Sciatic nerve (tissue), 2 donors: ENCODE results near the gene AP4E1. TPM values are rescaled to one million over a fixed set of nuclear protein-coding genes. Genes with fewer than 3 reads are reported as not detected.
"Not testable (repeated sequence)": the region's sequence is repeated elsewhere in the genome, so short reads cannot be mapped to it uniquely, and the experiment has no call there.

ENCODE experiments used
- ATAC-seq: fragments of 200-7000 bp; cut with Tn5 transposase; one replicate; pipeline ENCODE4 v1.9.1; 2020; ENCODE audit warnings: mild to moderate bottlenecking, moderate library complexity
- DNase-seq: peaks from one replicate; pipeline ENCODE4 v3.0.0-alpha.2; 2020; ENCODE audit warnings: low spot score
- intact Hi-C: fragments of 100-400 bp; cut with DNase I; formaldehyde crosslinking; loops from one replicate; pipeline ENCODE4 v1.14.2; 2022
- total RNA-seq: library from RNA; stranded (reverse); fragmentation: NEBNext Ultra II Directional; extraction: Animal tissue kit (Norgen Biotek cat#: 25700); gene quantifications from one replicate; pipeline ENCODE4 v1.2.1, GENCODE V29; 2021
- donor health status: DM: no; HTN: no; CAD: no.
- donor health status: DM: no; HTN: no; CAD: no.

The AP4E1 gene
- total RNA-seq, 1 donor from 2014 or later: 11.9 TPM

DNA sequence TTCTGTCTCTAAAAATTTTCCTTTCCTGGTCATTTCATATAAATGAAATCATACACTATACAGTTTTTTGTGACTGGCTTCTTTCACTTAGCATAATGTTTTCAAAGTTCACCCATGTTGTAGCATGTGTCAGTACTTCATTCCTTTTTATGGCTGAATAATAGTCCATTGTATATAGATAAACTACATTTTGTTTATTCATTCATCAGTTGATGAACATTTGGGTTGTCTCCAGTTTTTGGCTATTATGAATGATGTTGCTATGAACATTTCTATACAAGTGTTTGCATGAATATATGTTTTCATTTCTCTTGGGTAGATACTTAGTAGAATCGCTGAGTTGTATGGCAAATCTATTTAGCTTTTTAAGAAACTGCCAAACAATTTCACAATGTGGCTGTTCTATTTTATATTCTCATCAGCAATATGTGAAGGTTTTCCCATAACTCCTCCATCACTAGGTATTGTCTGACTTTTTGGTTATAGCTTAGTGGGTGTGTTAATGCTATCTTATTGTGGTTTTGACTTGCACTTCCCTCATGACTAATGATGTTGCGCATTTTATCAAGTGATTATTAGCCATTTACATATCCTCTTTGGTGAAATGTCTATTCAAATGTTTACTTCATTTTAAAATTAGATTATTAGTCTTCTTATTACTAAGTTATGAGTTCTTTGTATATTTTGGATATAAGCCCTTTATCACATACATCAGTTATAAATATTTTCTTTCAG lies 21.7 kb upstream of the AP4E1 start:
- intact Hi-C loops: no loop called here
- DNase-seq (no peak), ATAC-seq (no peak)

DNA sequence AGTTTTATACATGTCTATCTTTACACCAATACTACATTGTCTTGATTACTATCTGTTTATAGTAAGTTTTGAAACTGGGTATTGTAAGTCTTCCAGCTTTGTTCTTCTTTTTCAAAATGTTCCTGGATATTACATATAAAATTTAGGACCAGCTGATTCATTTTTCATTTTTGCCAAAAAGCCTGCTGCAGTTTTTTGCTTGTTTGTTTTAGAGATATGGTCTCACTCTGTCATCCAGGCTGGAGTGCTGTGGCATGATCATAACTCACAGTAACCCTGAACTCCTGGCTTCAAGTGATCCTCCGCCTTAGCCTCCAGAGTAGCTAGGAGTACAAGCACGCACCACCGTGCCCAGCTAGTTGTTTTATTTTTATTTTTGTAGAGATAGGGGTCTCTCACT lies 20.4 kb upstream of the AP4E1 start:
- ATAC-seq (no peak), DNase-seq (no peak)
- intact Hi-C loops: no loop called here

DNA sequence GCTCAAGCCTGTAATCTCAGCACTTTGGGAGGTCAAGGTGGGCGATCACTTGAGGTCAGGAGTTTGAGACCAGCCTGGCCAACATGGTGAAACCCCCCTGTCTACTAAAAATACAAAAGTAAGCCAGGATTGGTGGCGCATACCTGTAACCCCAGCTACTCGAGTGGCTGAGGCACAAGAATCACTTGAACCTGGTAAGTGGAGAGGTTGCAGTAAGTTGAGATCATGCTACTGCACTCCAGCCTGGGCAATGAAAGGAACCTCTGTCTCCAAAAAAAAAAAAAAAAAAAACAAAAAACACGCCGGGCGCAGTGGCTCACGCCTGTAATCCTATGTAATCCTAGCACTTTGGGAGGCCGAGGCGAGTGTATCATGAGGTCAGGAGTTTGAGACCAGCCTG lies 18.9 kb upstream of the AP4E1 start:
- DNase-seq (no peak), ATAC-seq (no peak)
- intact Hi-C loops: no loop called here

DNA sequence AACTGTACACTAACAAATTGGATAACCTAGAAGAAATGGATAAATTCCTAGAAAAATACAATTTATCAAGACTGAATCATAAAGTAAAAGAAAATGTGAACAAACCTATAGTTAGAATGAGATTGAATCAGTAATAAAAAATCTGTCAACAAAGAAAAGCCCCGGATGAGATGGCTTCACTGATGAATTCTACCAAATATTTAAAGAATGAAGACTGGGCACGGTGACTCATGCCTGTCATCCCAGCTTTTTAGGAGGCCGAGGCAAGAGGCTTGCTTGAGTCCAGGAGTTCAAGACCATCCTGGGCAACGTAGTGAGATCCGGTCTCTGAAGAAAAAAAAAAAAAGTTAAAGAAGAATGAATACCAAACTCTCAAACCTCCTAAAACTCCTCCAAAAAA lies 17.7 kb upstream of the AP4E1 start:
- intact Hi-C loops: no loop called here
- ATAC-seq (no peak), DNase-seq (no peak)

DNA sequence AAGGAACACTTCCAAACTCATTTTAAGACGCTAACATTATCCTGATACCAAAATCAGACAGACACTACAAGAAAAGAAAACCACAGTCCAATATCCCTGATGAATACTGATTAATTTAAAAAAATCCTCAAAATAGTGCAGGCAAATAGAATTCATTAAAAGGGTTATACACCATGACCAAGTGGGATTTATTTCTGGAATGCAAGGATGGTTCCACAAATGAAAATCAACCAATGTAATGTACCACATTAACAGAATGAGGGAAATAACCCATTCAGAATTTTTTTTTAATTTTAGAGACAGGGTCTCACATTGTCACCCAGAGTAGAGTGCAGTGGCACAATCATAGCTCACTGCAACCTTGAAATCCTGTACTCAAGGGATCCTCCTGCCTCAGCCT lies 17.3 kb upstream of the AP4E1 start:
- ATAC-seq (no peak), DNase-seq (no peak)
- intact Hi-C loops: no loop called here

DNA sequence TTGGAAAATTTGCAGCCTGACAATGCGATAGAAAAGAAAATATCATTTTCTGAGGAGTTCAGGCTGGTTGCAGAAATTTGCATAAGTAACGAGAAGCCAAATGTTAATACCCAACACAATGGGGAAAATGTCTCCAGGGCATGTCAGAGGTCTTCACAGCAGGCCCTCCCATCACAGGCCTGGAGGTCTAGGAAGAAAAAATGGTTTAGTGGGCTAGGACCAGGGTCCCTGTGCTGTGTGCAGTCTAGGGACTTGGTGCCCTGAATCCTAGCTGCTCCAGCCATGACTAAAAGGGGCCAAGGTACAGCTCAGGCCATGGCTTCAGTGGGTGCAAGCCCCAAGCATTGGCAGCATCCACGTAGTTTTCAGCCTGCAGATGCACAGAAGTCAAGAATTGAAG lies 14.5 kb upstream of the AP4E1 start:
- ATAC-seq (no peak), DNase-seq (no peak)
- intact Hi-C loops: no loop called here

DNA sequence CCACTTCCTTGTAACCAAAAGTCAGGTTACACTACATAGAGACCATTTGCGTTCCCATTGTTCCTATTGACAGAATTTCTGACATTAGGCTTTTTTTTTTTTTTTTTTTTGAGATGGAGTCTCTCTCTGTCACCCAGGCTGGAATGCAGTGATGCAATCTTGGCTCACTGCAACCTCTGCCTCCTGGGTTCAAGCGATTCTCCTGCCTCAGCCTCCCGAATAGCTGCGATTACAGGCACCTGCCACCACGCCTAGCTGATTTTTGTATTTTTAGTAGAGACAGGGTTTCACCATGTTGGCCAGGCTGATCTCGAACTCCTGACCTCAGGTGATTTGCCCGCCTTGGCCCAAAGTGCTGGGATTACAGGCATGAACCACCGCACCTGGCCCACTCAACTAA lies 7.1 kb upstream of the AP4E1 start:
- not testable (repeated sequence) for ATAC-seq, DNase-seq
- intact Hi-C loops: loop anchor here (10.0 kb wide), 1 partner anchor 227 kb away; no protein-coding TSS in a partner anchor

DNA sequence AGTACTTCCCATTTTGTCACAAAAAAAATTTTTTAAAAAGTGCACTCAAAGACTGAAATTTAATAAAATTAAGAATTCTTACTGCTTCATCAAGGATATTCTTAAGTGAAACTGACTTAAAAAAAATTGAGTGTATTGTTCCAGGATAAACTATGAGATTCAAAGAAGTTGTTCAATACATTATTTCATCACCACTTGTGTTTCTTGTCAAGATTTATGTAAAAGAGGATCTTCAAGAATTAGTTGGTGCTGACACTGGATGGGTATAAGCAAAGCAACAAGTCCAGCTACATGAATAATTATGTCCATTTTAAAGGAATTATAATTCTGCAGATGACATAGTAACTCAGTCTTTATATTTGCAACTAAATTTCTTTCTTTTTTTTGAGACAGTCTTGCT lies 4.3 kb upstream of the AP4E1 start:
- intact Hi-C loops: loop anchor here (10.0 kb wide), 1 partner anchor 229 kb away; no protein-coding TSS in a partner anchor
- ATAC-seq: no peak
- no peak for DNase-seq

DNA sequence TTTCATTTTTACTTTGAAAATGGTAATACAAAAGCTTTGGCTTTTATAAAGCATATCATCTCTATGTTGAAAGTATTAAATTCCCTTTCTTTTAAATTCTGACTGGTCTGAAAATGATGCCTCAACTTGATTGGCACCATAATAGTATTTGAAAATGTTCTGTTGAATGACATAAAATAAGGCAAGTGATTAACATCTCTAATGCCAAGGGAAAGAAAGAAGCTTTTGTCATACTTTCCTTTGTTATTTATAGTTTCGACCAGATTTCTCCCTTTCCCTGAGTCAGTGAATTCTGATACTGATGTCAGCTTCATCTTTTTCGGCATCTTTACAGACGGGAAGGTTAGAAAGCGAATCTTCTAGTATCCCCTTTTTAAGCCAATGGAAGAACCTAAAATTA lies 3.4 kb upstream of the AP4E1 start:
- no peak for DNase-seq
- intact Hi-C loops: loop anchor here (10.0 kb wide), 1 partner anchor 230 kb away; no protein-coding TSS in a partner anchor
- no peak for ATAC-seq

DNA sequence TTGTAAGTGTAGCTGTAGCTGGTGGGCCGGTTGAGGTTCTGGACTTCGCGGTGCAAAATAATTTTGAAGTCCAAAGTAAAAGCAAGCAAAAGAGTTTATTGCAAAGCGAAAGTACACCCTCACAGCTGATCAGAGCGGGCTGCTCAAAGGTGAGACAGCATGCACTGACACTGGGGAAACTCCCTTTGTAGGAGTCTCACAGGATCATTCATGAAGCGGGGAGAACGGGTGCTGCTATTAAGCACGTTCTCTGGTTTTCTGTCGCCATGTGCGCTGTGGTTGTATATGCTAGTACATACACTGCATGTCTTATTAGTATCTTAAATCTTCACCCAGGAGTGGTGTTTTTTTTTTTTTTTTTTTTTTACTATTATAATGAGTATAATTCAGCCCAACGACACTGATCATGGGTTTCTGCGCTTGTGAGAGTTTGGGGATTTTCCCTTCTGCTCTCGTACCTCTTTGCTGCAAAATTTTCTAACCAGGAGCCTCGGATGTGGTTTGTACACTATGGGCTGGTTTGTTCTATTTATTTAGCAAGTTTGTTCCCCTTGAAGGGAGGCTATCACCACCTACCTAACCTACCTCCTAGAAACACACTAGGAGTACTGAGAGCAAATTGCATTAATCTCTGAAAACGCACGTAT lies 1.4 kb upstream of the AP4E1 start:
- ATAC-seq (no peak), DNase-seq (no peak)
- intact Hi-C loops: loop anchor here (10.0 kb wide), 1 partner anchor 232 kb away; no protein-coding TSS in a partner anchor

DNA sequence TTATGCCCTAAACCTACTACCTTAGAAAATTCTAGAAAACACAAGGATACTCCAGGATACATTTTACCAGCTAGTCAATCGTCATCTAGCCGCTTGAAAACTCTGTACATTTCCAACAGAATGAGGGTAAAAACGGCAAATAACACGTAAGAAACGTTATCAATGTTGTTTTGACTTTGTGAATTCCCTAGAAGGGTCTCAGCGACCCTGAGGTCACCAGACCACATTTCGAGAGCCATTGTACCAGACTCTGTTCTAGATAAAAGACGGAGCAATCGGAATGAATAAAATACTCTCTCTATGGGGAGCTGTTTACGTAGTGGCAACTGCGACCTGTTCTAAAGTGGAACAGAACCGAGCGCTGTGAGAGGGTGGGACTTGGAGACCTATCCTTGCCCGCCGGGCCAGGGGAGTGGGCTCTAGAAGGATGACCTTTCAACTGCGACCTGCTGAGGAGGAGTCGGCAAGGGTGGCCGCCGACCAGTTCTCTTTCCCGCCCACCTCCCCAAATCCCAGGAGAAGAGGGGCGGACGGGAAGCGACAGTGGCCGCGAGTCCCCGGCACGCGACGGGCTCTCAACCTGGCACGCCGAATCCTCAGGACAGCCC lies 778 bp upstream of the AP4E1 start:
- DNase-seq (no peak), ATAC-seq (peak; percentile 56)
- intact Hi-C loops: loop anchor here (10.0 kb wide), 1 partner anchor 233 kb away; no protein-coding TSS in a partner anchor

DNA sequence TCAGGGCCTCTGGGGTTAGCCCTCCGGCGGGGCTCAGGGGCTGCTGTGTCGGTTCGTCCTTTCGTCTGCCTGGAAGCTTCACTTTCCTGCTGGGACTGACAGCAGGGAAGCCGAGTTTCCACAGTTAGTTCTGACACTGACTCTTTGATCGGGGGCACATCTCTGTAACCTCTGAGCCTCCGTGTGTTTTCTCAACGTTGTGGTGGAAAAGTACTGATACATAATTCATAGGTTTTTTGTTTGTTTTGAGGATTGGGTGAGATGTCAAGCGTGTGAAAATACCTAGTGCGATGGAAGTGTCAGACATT lies 481 bp downstream of the AP4E1 start:
- ATAC-seq (no peak), DNase-seq (no peak)
- intact Hi-C loops: loop anchor here (10.0 kb wide), 1 partner anchor 234 kb away; no protein-coding TSS in a partner anchor

DNA sequence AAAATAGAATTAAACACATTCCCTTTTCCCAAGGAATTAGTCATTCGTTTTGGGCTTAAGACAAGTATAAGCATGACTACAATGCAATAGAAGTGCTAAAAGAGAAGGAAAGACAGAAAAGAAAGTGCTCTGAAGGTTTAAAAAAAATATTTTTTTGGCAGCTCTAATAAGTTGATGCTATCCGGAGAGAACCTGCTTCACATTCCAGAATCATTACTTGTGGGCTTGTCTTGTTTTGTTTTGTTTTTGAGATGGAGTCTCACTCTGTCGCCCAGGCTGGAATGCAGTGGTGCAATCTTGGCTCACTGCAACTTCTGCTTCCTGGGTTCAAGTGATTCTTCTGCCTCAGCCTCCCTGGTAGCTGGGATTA lies 1.9 kb downstream of the AP4E1 start:
- intact Hi-C loops, DNase-seq: not testable (repeated sequence)
- peak; percentile 19 for ATAC-seq

DNA sequence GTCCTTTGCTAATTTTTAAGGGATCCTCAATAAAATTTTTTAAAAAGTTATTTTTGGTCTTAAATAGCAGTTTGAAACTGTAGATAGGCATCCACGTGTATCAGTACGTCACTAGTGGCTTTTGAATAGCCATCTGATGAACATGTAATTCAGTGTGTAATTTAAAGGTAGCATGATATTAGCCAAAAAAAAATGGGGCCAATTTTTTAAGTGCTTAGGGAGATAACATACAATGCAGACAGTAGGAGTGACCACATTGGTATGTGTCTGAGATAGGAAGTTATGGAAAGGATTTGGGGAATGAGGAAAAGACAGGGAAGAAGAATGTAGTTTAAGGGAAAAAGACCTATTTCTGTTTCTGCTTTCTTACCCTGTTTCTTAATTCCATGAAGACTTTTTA lies 2.5 kb downstream of the AP4E1 start:
- ATAC-seq (no peak), DNase-seq (no peak)
- intact Hi-C loops: no loop called here

DNA sequence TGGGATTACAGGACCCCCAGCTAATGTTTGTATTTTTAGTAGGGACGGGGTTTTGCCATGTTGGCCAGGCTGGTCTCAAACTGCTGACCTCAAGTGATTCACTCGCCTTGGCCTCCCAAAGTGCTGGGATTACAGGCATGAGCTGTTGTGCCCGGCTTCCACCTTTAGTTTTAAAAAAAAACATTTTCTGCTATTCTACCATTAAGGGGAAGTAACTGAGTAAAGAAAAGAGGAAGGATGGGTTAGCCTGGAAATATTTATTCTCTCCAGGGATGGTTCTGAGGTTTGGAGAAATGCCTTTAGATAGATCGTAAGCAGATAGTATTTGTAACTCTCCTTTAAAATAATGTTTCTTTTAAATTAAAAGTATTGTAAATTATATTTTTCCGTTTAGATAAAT lies 3.1 kb downstream of the AP4E1 start:
- intact Hi-C loops: no loop called here
- no peak for ATAC-seq
- no peak for DNase-seq

DNA sequence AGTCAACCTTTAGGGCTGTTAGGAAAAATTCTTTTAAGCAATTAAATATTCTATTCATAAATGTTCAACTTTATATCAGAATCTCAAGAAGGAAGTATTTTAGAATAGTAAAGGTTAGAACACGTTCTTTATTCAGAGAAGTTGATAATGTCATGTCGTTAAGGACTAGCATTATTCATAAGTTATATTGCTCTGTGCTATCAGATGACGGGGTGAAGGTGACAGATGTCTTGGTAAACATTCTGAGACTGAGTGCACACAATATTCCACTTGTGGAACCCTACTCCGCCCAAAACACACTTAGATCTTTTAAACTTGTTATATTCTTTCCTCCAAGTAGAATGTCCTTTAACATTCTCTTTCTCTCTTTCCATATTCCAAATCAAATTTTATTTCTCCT lies 7.9 kb downstream of the AP4E1 start:
- ATAC-seq: no peak
- no peak for DNase-seq
- intact Hi-C loops: no loop called here

DNA sequence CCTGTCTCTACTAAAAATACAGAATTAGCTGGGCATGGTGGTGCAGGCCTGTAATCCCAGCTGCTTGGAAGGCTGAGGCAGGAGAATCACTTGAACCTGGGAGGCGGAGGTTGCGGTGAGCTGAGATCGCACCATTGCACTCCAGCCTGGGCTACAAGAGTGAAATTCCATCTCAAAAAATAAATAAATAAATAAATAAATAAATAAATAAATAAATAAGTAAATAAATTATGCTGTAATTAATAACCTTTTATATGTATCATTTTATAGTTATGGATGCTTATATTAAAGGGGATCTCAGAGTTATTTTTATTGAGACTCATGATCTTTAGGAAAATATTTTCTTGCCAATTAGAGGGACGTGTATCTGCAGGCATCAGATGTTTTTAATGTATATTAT lies 10.9 kb downstream of the AP4E1 start:
- DNase-seq, ATAC-seq, intact Hi-C loops: not testable (repeated sequence)

DNA sequence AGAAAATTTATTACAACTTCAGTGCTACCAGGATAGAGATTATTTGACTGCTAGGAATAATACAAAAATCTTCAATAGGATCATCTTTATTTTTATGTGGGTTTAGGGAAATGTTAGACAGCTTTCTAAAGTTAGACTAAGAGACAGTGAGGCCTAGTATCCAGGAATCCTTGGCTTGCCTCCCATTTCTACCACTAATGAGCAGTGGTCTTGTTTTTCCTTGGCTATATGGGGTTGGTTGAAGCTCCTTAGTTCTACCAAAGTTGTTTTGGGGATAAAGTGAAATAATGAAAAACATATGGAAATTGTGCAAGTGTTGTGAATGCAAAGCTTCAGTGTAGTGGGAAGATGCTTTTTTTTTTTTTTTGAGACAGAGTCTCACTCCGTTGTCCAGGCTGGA lies 16.8 kb downstream of the AP4E1 start:
- DNase-seq (no peak), ATAC-seq (no peak)
- intact Hi-C loops: no loop called here

DNA sequence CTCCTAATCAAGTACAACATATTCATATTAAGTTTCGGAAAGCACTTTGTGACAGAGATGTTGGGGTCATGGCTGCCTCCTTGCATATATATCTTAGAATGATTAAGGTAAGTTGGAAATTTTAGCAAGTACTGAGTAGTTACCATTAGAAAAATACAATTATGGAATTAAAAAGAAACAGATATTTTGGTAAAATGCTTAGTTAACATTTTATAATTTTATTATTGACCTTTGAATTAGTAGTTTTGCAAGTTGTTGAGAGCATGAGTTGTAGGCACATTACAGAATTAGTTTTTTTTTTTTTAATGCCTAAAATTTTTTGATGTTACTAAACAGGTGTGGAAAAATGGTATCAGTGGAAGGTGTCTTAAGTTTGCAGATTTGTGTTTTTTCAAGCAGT lies 20.6 kb downstream of the AP4E1 start:
- ATAC-seq (no peak), DNase-seq (no peak)
- intact Hi-C loops: no loop called here

DNA sequence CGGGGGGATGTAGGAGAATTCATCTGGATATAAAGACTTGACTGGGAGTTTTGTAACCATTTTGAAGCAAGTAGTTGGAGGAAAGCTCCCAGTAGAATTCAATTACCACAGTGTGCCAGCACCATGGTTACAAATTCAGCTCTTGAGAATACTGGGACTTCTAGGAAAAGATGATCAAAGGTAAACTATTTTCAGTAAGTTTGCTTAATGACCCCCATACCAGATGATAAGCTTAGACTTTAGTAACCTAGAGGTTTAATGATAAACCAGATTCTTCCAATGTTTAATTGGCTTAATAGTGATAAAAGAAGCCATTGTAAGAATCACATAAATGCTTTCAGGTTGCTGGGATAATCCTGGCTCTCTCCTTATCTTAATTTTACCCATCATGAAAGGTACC lies 22.3 kb downstream of the AP4E1 start:
- intact Hi-C loops: no loop called here
- DNase-seq (no peak), ATAC-seq (no peak)
